ENCODE measurements around the gene PIGW. TPM values are rescaled to one million over a fixed set of nuclear protein-coding genes. Genes with fewer than 3 reads are reported as not detected.
"Not testable (repeated sequence)": the region's sequence is repeated elsewhere in the genome, so short reads cannot be mapped to it uniquely, and the experiment has no call there.

The PIGW gene
- total RNA-seq, 1 donor from 2014 or later = 17.2 TPM

GRCh38 chr17:36507266-36507665, 27.5 kb upstream of the PIGW start:
- DNase-seq (ENCODE audit: low spot score) = no peak

GRCh38 chr17:36508439-36508838, 26.3 kb upstream of the PIGW start:
- not testable (repeated sequence) for DNase-seq (ENCODE audit: low spot score)

- no peak for DNase-seq (ENCODE audit: low spot score)
Observed at GRCh38 chr17:36509272-36509985, 25.4 kb upstream of the PIGW start.

GRCh38 chr17:36510636-36511035, 24.2 kb upstream of the PIGW start:
- DNase-seq (ENCODE audit: low spot score) = no peak

- no peak for DNase-seq (ENCODE audit: low spot score)
Observed at GRCh38 chr17:36511216-36511615, 23.6 kb upstream of the PIGW start.

- DNase-seq (ENCODE audit: low spot score) = no peak
Observed at GRCh38 chr17:36512641-36513040, 22.1 kb upstream of the PIGW start.

- no peak for DNase-seq (ENCODE audit: low spot score)
Observed at GRCh38 chr17:36514856-36515255, 19.9 kb upstream of the PIGW start.

GRCh38 chr17:36515837-36516236, 18.9 kb upstream of the PIGW start:
- no peak for DNase-seq (ENCODE audit: low spot score)

- no peak for DNase-seq (ENCODE audit: low spot score)
Observed at GRCh38 chr17:36523113-36523512, 11.7 kb upstream of the PIGW start.

- DNase-seq (ENCODE audit: low spot score) = no peak
Observed at GRCh38 chr17:36524428-36524876, 10.3 kb upstream of the PIGW start.

GRCh38 chr17:36525113-36525512, 9.7 kb upstream of the PIGW start:
- DNase-seq (ENCODE audit: low spot score) = no peak

GRCh38 chr17:36525888-36526287, 8.9 kb upstream of the PIGW start:
- DNase-seq (ENCODE audit: low spot score) = no peak

GRCh38 chr17:36527621-36528250, 7.1 kb upstream of the PIGW start:
- DNase-seq (ENCODE audit: low spot score) = no peak

- no peak for DNase-seq (ENCODE audit: low spot score)
Observed at GRCh38 chr17:36529121-36529520, 5.7 kb upstream of the PIGW start.

GRCh38 chr17:36532435-36532975, 2.3 kb upstream of the PIGW start:
- no peak for DNase-seq (ENCODE audit: low spot score)

- DNase-seq (ENCODE audit: low spot score) = peak; percentile 74
Observed at GRCh38 chr17:36533935-36534839, 600 bp upstream of the PIGW start.

- DNase-seq (ENCODE audit: low spot score) = no peak
Observed at GRCh38 chr17:36535669-36536081, 888 bp downstream of the PIGW start.

- DNase-seq (ENCODE audit: low spot score) = no peak
Observed at GRCh38 chr17:36540696-36541095, 5.9 kb downstream of the PIGW start.

GRCh38 chr17:36542755-36543154, 8.0 kb downstream of the PIGW start:
- DNase-seq (ENCODE audit: low spot score) = no peak

GRCh38 chr17:36544044-36544306, 9.2 kb downstream of the PIGW start:
- peak; percentile 51 for DNase-seq (ENCODE audit: low spot score)

- peak; percentile 94 for DNase-seq (ENCODE audit: low spot score)
Observed at GRCh38 chr17:36544307-36545076, 9.7 kb downstream of the PIGW start, which contains the start of gene GGNBP2. Gene GGNBP2 (plus strand): TSS chr17:36544919. CDS start chr17:36545725, 806 bp downstream.

- DNase-seq (ENCODE audit: low spot score) = no peak
Observed at GRCh38 chr17:36545077-36545464, 10.3 kb downstream of the PIGW start.
